K562 (cell line): ENCODE measurements around the gene TRIM62. TPM values are rescaled to one million over a fixed set of nuclear protein-coding genes. Genes with fewer than 3 reads are reported as not detected.
A peak's percentile ranks its signal among the peaks of the same experiment; 100 is the strongest.

ENCODE experiments used
- CREB3 ChIP-seq: fragments of 450-650 bp; conservative IDR thresholded peaks from 2 replicates; pipeline ENCODE4 v1.6.1; 2016; ENCODE audit warnings: missing genetic modification characterization, low read depth, mild to moderate bottlenecking, missing compliant biosample characterization, moderate library complexity
- CTCFL ChIP-seq: IDR thresholded peaks from 2 replicates; pipeline ENCODE4 v1.6.1; 2011; ENCODE audit warnings: borderline replicate concordance, low read depth, mild to moderate bottlenecking, moderate library complexity, low read length; ENCODE audit not compliant: insufficient read depth, poor library complexity, severe bottlenecking
- CUX1 ChIP-seq: fragments of 200-800 bp; sonication (Bioruptor generic); IDR thresholded peaks from 2 replicates; pipeline ENCODE4 v1.6.1; 2016; ENCODE audit warnings: missing genetic modification characterization, missing compliant biosample characterization
- KDM4B ChIP-seq, 2 experiments: fragments of 450-650 bp in 1 of 2; sonication (generic) in 1 of 2; IDR thresholded peaks; 2 replicates each; pipeline ENCODE4 v1.6.1; 2016 to 2017; ENCODE audit warnings: borderline replicate concordance in 2 of 2, antibody characterized with exemption in 1 of 2, low read depth in 1 of 2, mild to moderate bottlenecking in 1 of 2
- NCOR1 ChIP-seq: fragments of 450-650 bp; IDR thresholded peaks from 2 replicates; pipeline ENCODE4 v1.6.1; 2016; ENCODE audit warnings: mild to moderate bottlenecking, moderate library complexity
- NR1H2 ChIP-seq: sonication (generic); formaldehyde crosslinking; IDR thresholded peaks from 2 replicates; pipeline ENCODE4 v1.4.0; 2020; ENCODE audit warnings: mild to moderate bottlenecking, missing genetic modification reagents
- PURB ChIP-seq: sonication (generic); formaldehyde crosslinking; IDR thresholded peaks from 2 replicates; pipeline ENCODE4 v1.9.0; 2021; ENCODE audit warnings: low read depth, mild to moderate bottlenecking, missing genetic modification reagents
- RBFOX2 ChIP-seq: fragments of 200-400 bp; formaldehyde crosslinking; IDR thresholded peaks from 2 replicates; pipeline ENCODE4 v1.6.1; 2017; ENCODE audit warnings: low read depth, mild to moderate bottlenecking, low read length, moderate library complexity
- SNRNP70 ChIP-seq: fragments of 200-400 bp; formaldehyde crosslinking; optimal IDR thresholded peaks from 2 replicates; pipeline ENCODE3; 2017; ENCODE audit warnings: low read depth, low read length
- SRSF3 ChIP-seq: fragments of 200-400 bp; formaldehyde crosslinking; IDR thresholded peaks from 2 replicates; pipeline ENCODE4 v1.6.1; 2016; ENCODE audit warnings: mild to moderate bottlenecking, low read length, moderate library complexity; ENCODE audit not compliant: insufficient read depth
- TEAD1 ChIP-seq, 2 experiments: fragments of 450-650 bp in 1 of 2; sonication (generic) in 1 of 2; formaldehyde crosslinking; IDR thresholded peaks; 2 replicates each; pipeline versions ENCODE4 v1.4.0 to v1.8.0; 2020 to 2022; ENCODE audit warnings: mild to moderate bottlenecking in 2 of 2, missing genetic modification reagents in 1 of 2
- ZNF124 ChIP-seq: sonication (generic); formaldehyde crosslinking; IDR thresholded peaks from 2 replicates; pipeline ENCODE4 v1.8.1; 2022; ENCODE audit warnings: missing genetic modification reagents
- ZNF41 ChIP-seq: fragments of 250-450 bp; sonication (Bioruptor Pico); conservative IDR thresholded peaks from 2 replicates; pipeline ENCODE4 v1.4.0; 2020; ENCODE audit warnings: mild to moderate bottlenecking
- ZNF717 ChIP-seq: fragments of 250-450 bp; sonication (Bioruptor Pico); IDR thresholded peaks from 2 replicates; pipeline ENCODE4 v1.5.0; 2021
- ZSCAN32 ChIP-seq: fragments of 450-650 bp; formaldehyde crosslinking; IDR thresholded peaks from 2 replicates; pipeline ENCODE4 v1.4.0; 2020; ENCODE audit warnings: mild to moderate bottlenecking, moderate library complexity
- polyA plus RNA-seq, 8 experiments: library from polyadenylated mRNA; depleted of rRNA in 4 of 8; stranded (reverse) in 5 of 8; unstranded in 3 of 8; fragments of >200 nt; fragmentation: Nextera tagmentation in 2 of 8; fragmentation: Illumina TruSeq in 1 of 8; extraction: Ambion mirVana in 2 of 8; extraction: Trizol in 1 of 8; gene quantifications; 2 replicates each; pipeline versions ENCODE4 v1.2.1 to v1.2.3, GENCODE V29; 2011 to 2014; ENCODE audit warnings: inconsistent platforms in 1 of 8, missing spikeins in 1 of 8
- total RNA-seq, 7 experiments: library from RNA; depleted of rRNA in 6 of 7; stranded (reverse); fragments of >200 nt in 6 of 7; fragmentation: Illumina TruSeq in 2 of 7; extraction: Trizol in 2 of 7; gene quantifications; 2 replicates each; pipeline versions ENCODE4 v1.2.1 to v1.2.3, GENCODE V29; 2011 to 2021; ENCODE audit warnings: low replicate concordance in 1 of 7

The TRIM62 gene
- total and polyA plus RNA-seq, 9 of the 15 experiments (the other 6 are each of a cell fraction or from before 2014, with no cell fraction given) = 0.18 to 2.3 (median 0.52) TPM

- TF ChIP-seq CTCFL (peak; percentile 98), PURB (CRISPR knock-in tag) (no peak), ZNF717 (CRISPR knock-in tag) (no peak), RBFOX2 (peak; percentile 82), ZNF41 (no peak), ZSCAN32 (CRISPR knock-in tag) (no peak), KDM4B (IDR thresholded peaks at IDR 0.05; ENCODE audit: borderline replicate concordance in 2 of 2, low read depth in 1 of 2) (peak in 1 of 2 experiments; percentile 98; a peak in 2 of 4 replicates), TEAD1 (CRISPR knock-in tag; IDR thresholded peaks at IDR 0.05) (peak in 1 of 2 experiments; percentile 66; a peak in 2 of 4 replicates), SRSF3 (no peak), SNRNP70 (no peak), ZNF124 (CRISPR knock-in tag) (no peak), CUX1 (CRISPR knock-in tag) (no peak), NCOR1 (peak; percentile 54), CREB3 (tag) (no peak), NR1H2 (CRISPR knock-in tag) (no peak)
Observed at GRCh38 chr1:33127001-33127823, 54.6 kb downstream of the TRIM62 start (continued).
